HEK293 (cell line): ENCODE results near the gene ARID3A.

ENCODE experiments used
- TCF7L2 ChIP-seq: IDR thresholded peaks from 2 replicates; pipeline ENCODE4 v1.6.1; 2011; ENCODE audit warnings: low read depth, mild to moderate bottlenecking, inconsistent platforms, low read length, moderate library complexity, borderline replicate concordance
- ZNF223 ChIP-seq: fragments of 450-650 bp; formaldehyde crosslinking; IDR thresholded peaks from 2 replicates; pipeline ENCODE4 v1.5.1; 2016; ENCODE audit warnings: missing biosample characterization, missing genetic modification characterization
- ZNF324 ChIP-seq: fragments of 450-650 bp; formaldehyde crosslinking; IDR thresholded peaks from 2 replicates; pipeline ENCODE4 v1.5.1; 2016; ENCODE audit warnings: missing biosample characterization, missing genetic modification characterization
- ZNF423 ChIP-seq: fragments of 450-650 bp; formaldehyde crosslinking; IDR thresholded peaks from 2 replicates; pipeline ENCODE4 v1.5.1; 2016; ENCODE audit warnings: missing biosample characterization, missing genetic modification characterization
- ZXDB ChIP-seq: fragments of 450-650 bp; formaldehyde crosslinking; IDR thresholded peaks from 2 replicates; pipeline ENCODE4 v1.5.1; 2016; ENCODE audit warnings: missing biosample characterization, missing genetic modification characterization
- TF ChIP-seq, protein P1 (sequence below): fragments of 450-650 bp; formaldehyde crosslinking; IDR thresholded peaks from 2 replicates; pipeline ENCODE4 v1.5.1; 2016; ENCODE audit warnings: missing biosample characterization, missing genetic modification characterization

DNA sequence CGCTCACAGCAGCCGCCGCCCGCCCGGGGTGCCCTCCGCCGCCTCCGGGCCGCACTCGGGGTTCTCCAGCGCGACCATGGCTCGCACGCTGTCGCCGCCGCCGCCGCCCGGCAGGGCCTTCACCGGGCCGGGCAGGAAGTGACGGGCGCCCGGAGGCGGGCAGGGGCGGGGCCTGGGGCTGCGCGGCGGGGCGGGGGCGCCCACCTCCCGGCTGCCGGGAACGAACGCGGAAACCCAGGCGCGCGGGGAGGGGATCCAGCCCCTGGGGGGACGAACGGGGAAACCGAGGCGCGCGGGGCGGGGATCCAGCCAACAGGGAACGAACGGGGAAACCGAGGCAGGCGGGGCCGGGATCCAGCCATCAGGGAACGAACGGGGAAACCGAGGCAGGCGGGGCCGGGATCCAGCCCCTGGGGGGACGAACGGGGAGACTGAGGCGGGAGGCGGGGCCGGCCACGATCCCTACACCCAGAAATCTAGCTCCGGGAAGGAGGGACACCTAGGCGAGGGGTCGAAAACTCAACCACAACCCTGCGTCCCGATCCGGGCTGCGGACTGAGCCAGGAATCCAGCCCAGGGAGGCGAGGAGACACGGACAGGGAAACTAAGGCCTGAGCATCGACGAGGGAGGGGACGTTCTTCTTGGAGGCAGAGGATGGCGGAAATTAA is 12.6 kb upstream of the ARID3A start, which contains the start of gene R3HDM4:
- TF ChIP-seq, protein P1, sequence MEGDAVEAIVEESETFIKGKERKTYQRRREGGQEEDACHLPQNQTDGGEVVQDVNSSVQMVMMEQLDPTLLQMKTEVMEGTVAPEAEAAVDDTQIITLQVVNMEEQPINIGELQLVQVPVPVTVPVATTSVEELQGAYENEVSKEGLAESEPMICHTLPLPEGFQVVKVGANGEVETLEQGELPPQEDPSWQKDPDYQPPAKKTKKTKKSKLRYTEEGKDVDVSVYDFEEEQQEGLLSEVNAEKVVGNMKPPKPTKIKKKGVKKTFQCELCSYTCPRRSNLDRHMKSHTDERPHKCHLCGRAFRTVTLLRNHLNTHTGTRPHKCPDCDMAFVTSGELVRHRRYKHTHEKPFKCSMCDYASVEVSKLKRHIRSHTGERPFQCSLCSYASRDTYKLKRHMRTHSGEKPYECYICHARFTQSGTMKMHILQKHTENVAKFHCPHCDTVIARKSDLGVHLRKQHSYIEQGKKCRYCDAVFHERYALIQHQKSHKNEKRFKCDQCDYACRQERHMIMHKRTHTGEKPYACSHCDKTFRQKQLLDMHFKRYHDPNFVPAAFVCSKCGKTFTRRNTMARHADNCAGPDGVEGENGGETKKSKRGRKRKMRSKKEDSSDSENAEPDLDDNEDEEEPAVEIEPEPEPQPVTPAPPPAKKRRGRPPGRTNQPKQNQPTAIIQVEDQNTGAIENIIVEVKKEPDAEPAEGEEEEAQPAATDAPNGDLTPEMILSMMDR, result no peak
- TF ChIP-seq TCF7L2 (no peak), ZNF423 (tag by site-specific recombination) (no peak), ZNF324 (tag by site-specific recombination) (no peak), ZXDB (tag by site-specific recombination) (no peak), ZNF223 (tag by site-specific recombination) (no peak)
